Fibroblast of upper back skin (primary cell): ENCODE data around the gene OTULIN.

Experiments
- DNase-seq: peaks from one replicate; pipeline ENCODE4 v3.0.0-alpha.2; 2013

The OTULIN gene

GRCh38 chr5:14723701-14724132 lies 59.2 kb downstream of the OTULIN start:
- DNase-seq: no peak

DNA sequence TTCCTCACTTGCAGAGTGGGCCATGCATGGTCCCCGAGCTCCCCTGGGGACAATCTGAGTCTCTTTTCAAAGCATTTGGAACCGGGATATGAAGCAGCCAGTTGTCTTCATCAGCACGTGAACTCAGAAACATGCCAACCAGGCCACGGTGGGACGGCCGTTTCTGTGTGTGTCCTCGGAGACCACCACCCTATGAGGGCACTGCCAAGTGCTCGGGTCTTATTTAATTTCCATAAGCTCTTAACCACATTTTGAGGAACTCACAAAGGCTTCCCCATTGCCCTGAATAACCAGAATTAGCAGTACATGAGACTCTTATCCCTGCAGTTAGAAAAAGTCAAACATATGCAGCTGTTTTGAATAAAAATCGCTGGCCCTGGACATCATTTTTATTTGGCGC lies 60.1 kb downstream of the OTULIN start:
- no peak for DNase-seq

DNA sequence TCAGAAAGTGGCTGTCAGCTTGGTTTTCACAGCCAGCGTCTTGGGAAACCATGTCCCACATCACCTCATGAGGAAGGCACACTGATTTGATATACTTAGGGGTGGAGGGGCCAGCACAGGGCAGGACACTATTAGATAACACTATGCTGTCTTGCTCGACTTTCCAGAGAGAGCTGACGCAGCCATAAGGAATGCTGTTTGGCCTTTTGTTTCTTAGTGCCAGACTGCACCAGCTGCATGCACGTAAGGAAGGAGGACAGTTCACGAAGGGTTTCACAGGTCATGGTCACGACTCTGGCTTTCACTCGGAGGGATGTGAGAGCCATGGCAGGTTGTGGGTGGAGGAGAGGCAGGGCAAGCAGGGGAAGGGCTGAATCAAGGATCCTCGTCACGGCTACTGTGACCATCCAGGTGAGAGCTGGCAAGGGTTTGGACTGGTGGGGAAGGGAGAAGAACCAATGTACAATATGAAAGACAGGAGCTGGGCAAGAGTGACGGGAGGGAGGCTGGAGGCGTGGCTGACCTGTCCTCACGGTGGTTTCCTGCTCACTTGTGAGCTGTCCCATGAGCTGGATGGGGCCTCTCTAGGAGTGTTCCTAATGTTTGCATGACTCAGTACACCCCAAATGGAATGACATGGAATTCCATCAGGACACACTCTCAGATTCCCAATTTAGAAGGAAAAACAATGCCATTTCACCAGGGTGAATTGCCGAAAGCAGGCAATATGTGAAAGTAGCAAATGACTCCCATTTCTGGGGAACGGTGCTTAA lies 61.7 kb downstream of the OTULIN start:
- DNase-seq: peak; percentile 45

DNA sequence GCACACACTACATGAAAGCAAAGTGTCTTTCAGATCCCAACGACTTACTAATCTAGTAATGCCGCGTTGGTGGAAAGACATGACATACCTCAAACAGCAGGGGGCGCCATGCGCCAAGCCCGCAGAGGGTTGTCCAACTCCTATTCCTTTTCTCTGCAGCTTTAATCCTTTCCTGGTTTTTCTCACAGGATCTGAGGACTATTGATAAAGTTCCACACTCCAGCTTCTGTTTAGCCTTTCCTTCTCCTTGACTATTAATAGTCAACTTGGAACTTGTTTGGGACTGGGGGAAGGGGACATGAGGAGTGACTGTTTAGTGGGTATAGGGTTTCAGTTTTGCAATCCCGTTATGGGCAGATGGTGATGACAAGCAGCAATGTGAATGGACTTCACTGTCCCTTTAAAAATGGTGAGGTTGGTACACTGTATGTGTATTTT lies 62.9 kb downstream of the OTULIN start:
- peak; percentile 74 for DNase-seq

DNA sequence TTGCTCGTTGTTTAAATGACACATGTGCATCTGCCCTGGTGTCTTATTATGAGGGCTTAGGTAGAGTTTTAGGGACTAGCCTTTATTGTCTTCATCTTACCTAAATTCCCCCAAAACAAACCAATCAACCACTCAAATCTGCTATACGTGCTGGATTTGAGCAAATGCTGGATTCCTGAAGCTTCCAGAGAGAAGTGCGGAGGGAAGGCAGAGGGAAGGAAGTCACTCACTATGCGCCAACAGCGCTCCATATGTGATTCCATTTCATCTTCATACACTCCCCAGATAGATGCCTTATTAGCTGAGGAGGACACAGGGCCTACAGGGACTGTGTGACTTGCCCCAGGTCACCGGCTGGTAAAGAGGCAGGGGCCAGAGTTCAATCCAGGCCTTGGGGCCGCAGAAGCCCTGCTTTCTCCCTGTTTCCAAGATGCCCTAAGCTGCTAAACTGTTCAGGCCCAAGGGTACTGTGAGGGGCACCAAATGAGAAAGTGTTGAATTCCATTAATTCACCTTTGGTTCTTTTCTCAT lies 63.5 kb downstream of the OTULIN start:
- no peak for DNase-seq

DNA sequence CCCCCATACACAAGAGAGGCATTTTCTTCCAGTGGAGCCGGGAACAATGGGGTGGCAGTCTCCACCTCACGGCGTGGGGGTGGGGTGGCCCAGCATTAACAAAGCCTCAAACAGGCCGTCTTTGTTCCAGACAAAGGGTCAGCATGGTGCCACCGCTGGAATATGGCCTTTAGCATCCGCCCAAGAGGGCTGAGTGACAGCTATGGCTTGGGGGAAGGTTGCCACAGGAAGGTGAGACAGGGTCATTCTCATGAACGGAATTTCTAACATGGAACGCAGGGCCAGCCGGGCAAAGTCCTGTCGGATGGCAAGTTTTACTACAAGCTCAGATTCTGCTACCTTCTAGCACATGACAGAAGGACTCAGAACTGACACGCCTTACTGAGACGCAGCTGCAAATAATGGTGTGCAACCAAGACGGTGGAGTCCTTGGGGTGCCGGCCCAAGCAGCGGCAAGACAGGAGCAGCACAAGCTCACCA lies 64.0 kb downstream of the OTULIN start:
- DNase-seq: no peak

DNA sequence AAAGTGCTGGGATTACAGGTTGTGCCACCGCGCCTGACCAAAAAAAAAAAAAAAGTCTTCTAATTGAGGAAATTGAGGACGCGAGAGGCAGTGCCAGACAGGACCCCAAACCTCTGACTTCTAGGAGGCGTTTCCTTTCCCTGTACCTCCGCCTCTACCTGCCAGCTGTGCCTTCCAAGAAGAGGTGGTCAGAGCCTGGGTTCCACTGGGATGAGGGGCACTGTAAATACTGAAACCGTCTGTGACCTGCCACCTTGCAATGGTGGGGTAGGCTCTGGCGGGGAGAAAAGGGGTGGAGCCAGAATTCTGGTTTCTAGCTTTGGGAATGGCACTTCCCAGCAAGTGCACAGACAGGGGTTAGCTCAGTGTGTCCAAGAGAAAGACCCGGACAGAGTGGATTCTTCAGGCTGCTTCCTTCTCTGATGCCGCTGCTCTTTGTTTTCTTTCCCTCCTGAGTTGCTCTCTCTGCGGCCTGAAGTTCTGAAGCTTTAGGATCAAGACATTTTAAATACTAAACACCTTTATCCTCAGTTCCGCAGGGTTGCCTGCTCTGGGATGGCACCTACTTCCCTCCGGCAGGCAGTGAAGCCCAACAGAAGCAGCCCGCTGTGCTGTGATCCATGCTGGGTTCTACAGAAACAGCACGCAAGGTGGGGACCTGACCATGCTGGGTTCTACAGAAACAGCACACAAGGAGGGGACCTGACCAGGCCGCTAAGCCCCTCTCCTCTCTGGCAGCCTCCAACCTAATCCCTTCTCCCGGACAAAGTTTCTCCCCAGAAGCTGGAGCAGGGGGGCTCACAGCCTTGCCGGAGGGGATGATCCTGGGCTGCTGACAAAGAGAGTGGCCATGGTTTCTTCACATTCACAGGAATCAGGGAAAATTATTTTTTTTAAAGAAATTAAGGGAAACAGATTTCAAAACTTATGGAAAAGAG lies 65.2 kb downstream of the OTULIN start:
- DNase-seq: no peak

- no peak for DNase-seq
Measured at GRCh38 chr5:14730466-14730865, 65.9 kb downstream of the OTULIN start.

- no peak for DNase-seq
Measured at GRCh38 chr5:14730881-14731280, 66.4 kb downstream of the OTULIN start.

DNA sequence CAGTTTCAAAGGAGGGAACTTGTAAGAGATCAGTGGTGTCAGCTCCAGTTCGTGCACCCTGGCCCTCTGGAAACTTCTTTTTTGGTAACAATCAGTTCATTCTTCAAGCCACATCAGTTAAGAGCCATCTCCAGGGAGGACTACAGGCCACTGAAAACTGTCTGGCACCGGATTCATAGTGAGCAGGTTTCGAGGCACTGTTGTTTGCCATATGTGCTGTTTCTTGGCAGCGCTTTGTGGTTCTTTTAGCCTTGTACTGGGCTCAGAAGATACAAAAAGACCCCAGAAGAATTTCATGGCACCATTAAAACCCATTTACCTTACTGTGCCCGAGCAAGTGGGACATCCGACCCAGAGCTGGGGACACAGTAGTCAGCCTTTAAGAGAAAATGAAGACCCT lies 68.5 kb downstream of the OTULIN start:
- no peak for DNase-seq

- no peak for DNase-seq
Measured at GRCh38 chr5:14733661-14734060, 69.1 kb downstream of the OTULIN start.

DNA sequence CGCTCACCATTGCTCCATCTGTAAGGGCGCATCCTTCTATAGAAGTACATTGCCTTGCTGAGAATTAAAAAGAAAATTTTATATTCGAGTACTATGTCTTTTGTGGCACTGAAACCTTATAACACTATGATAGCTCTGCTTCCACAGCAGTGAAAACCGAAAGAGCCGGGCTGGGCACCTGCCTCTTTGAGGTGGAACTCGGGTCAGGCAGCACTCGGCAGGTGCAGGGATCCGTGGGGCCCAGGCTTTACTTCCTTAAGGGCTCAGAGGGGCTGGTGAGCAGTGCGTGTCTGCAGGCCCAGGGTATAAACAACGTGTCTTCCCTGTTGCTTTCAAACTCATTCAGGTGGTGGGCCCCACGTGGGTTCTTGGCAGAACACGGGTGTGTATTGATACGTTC lies 69.9 kb downstream of the OTULIN start:
- DNase-seq: no peak

DNA sequence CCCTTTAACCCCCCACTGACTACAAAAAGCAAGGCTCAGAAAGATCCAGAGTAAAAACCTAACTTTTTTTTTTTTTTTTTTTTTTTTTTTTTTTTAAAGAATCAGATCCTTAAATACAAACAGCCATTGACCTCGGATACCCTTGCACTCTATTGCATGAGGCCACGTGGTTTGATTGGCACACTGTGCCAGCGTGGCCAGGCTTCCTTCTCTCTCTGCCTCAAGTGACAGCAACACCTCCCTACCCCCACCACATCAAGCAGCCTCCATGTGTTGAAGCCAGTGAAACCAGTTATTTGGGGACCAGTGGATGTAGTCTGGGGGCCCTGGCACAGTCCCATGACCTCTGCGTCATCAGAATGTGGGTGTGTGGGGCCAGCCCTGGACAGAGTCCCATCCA lies 71.4 kb downstream of the OTULIN start:
- no peak for DNase-seq

DNA sequence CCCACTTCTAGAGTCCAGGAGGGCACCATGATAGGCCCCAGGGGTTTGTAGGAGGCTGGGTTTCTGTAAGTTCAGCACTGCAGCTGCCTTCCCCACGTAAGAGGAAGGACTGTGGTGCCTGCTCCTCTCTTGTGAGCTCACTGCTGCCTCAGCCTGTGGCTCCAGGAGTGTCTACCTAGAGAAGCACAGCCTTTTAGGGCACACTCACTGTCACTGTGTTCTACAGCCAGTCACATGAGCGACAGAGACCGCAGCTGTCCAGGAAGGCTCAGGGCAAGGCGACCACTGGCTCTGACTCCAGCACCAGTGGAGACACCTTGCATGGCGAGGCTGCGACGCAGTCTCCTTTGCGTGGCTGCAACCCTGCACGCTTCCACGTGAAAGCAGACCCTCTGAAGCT lies 72.8 kb downstream of the OTULIN start:
- DNase-seq: no peak

- no peak for DNase-seq
Measured at GRCh38 chr5:14738050-14738449, 73.5 kb downstream of the OTULIN start.

DNA sequence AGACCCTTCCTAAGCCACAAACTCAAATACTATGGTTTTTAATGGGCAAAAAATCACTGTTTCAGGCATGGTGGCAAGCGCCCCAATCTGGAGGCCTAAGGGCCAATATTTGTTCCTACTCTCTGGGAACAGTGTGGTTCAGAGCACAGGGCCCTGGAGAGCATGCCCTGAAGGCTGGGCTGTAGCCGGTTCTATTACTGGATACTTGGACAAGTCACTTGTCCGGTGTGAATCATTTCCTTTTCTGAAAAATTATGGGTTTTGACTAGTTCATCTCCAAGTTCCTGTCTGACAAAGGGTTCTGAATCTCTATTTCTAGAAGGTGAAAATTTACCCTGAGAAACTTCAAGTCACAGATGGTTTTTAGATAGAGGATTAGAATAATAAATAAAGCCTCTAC lies 75.0 kb downstream of the OTULIN start:
- peak; percentile 38 for DNase-seq

- DNase-seq: no peak
Measured at GRCh38 chr5:14739981-14740380, 75.5 kb downstream of the OTULIN start.

GRCh38 chr5:14741131-14741530 lies 76.6 kb downstream of the OTULIN start:
- DNase-seq: no peak

DNA sequence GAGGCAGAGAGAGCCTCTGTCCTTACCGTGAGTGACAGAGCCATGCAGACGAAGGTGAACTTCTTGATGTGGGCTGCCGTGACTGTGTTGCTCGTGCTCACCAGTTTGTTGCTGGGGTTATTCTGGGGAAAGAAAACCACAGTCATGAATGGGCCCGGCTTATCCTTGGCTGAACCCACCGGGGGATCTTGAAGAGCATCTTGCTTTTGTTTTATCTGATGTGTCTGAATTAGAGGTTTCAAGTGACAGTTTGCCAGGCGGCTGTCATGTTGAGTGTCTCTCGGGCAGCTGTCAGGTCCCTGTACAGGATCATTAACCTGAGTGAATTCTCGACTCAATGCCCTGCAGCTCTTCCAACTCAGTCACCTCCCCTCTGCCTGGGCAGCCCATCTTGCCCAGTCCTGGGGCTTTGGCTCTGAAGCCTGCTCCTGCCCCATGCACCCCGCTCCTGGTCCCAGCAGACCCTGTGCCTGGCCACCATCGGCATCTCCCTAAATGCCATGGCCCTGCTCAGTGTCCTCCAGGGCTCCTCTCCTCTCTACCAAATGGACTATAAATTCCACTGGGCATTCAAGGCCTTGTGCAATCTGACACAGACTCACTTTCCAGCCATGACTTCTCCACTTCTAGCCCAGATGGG lies 77.4 kb downstream of the OTULIN start:
- no peak for DNase-seq

- no peak for DNase-seq
Measured at GRCh38 chr5:14742498-14742897, 78.0 kb downstream of the OTULIN start.

DNA sequence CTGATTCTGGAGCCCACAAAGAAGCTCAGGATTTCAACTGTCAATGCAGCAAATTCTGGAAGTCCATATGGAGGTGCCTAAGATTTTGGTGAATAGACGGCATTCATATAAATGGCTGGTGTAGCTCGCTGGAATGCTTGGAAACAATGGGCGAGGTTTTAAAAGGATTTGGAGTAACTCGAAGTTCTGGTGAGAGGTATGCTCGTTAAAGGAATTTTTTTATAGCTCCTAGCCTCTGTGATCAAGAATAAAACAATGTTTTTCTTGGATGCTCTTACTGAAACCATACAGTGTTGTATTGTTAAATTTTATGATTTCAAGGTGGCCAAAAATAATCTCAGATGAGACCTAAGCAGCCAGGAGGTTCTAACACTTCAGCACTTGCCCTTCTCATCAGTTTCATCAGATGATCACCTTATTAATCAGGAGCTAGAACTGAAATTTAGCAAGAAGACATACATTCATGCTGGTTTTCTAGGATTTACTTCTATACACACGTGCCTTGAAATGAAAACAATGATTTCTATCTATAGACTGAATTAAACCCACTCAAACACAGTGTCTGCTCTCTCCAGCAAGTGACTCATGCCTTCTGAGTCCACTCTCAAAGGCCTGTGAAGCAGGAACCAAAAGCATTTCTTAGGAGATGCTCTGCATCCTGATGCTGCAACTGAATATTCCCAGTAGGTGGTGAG lies 79.2 kb downstream of the OTULIN start:
- DNase-seq: peak; percentile 48
